ENCODE results near the gene COQ5. TPM values are rescaled to one million over a fixed set of nuclear protein-coding genes. Genes with fewer than 3 reads are reported as not detected.

Gene COQ5
- total and polyA plus RNA-seq, 8 donors: 7.2 to 24.3 (median 12.9) TPM

DNA sequence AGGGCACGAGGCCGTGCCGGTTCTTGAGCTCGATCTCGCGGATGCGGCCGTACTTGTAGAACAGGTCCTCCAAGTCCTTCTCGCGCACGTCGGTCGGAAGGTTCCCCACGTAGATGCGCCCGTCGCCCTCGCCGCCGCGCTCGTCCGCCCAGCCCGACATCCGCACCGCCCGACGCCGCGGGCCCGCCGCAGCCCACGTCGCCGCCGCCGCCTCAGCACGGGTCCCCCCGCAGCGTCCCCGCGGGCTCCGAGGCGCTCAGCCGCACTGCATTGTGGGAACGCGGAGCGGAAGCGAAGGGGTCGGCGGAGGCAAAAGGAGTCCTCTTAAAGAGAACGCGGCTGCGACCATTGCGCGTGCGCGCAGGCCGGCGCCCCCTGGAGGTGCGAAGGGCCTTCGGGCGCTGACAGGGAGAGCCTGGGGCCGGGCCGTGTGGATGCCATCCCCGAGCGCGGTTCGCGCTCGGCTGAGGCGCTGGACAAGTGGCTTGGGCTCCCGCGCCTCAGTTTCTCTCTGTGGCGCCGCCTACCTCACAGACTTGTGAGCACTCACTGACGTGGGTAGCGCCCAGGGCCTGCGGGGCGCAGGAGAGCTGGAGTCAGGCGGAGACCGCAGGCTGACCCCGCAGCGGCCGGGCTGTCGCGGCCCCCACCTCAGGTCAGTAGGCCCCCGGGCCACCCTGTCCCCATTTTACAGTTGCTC is 59.4 kb downstream of the COQ5 start, which contains the start of gene SRSF9:
TSS of gene SRSF9 (minus strand) at position 299 of the 700 bp plus-strand sequence. CDS start at position 160, 139 bp downstream.
- ATAC-seq: peak; percentile 88 to 95 (median 91)
- Histone ChIP-seq H3K9me3 (no peaks in the 10 kb centered on the region), H3K36me3 (peaks cover 4 to 7% (median 5%) of the 10 kb centered on the region in 3 donors), H3K27me3 (no peaks in the 10 kb centered on the region), H3K4me3 (peak within 1 kb of the TSS; percentile 43 to 94 (median 94)), H3K27ac (peak within 1 kb of the TSS; percentile 76 to 89 (median 84)), H3K4me1 (peaks cover 18 to 22% (median 20%) of the 10 kb centered on the region in 3 donors)
- 1% methylated on average over 84 to 88 of the region's 88 CpGs for WGBS, 2 donors
- intact Hi-C loops (cut with DNase I): no loop called here
- peak; percentile 94 to 99 (median 96) for DNase-seq
- FAIRE-seq: no peak
- TF ChIP-seq, protein P1, sequence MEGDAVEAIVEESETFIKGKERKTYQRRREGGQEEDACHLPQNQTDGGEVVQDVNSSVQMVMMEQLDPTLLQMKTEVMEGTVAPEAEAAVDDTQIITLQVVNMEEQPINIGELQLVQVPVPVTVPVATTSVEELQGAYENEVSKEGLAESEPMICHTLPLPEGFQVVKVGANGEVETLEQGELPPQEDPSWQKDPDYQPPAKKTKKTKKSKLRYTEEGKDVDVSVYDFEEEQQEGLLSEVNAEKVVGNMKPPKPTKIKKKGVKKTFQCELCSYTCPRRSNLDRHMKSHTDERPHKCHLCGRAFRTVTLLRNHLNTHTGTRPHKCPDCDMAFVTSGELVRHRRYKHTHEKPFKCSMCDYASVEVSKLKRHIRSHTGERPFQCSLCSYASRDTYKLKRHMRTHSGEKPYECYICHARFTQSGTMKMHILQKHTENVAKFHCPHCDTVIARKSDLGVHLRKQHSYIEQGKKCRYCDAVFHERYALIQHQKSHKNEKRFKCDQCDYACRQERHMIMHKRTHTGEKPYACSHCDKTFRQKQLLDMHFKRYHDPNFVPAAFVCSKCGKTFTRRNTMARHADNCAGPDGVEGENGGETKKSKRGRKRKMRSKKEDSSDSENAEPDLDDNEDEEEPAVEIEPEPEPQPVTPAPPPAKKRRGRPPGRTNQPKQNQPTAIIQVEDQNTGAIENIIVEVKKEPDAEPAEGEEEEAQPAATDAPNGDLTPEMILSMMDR (IDR thresholded peaks at IDR 0.05): peak; percentile 85 to 95 (median 88)

GRCh38 chr12:120468821-120469449 is 60.0 kb downstream of the COQ5 start:
- FAIRE-seq (no peak), DNase-seq (peak in 4 of 6 donors; percentile 41 to 74 (median 60)), ATAC-seq (peak; percentile 9 to 33 (median 26))
- 0 to 1% methylated on average over 38 to 51 of the region's 57 CpGs for WGBS, 2 donors
- Histone ChIP-seq H3K4me3 (peak overlapping the region; percentile 43 to 94 (median 94)), H3K36me3 (peaks cover 5 to 11% (median 9%) of the 10 kb centered on the region in 3 donors), H3K4me1 (peaks cover 18 to 22% (median 20%) of the 10 kb centered on the region in 3 donors), H3K9me3 (no peaks in the 10 kb centered on the region), H3K27me3 (no peaks in the 10 kb centered on the region), H3K27ac (peak overlapping the region; percentile 76 to 89 (median 84))
- TF ChIP-seq, protein P1 (IDR thresholded peaks at IDR 0.05): no peak
- intact Hi-C loops (cut with DNase I): no loop called here

- no peaks in the 10 kb centered on the region for H3K27me3 ChIP-seq
- H3K36me3 ChIP-seq: peaks cover 5 to 17% (median 14%) of the 10 kb centered on the region in 3 donors
- H3K27ac ChIP-seq: peak overlapping the region; percentile 76 to 89 (median 84)
- DNase-seq: peak in 2 of 6 donors; percentile 40 to 49
- no peaks in the 10 kb centered on the region for H3K9me3 ChIP-seq
- FAIRE-seq: no peak
- ATAC-seq: peak; percentile 4 to 26 (median 8)
- TF ChIP-seq, protein P1 (IDR thresholded peaks at IDR 0.05): no peak
- H3K4me3 ChIP-seq: peak overlapping the region; percentile 43 to 94 (median 94)
- H3K4me1 ChIP-seq: peaks cover 18 to 22% (median 20%) of the 10 kb centered on the region in 3 donors
- WGBS, 2 donors: 1% methylated on average over 23 of the region's 23 CpGs
- intact Hi-C loops (cut with DNase I): no loop called here
Measured at GRCh38 chr12:120468325-120468820, 60.6 kb downstream of the COQ5 start.

DNA sequence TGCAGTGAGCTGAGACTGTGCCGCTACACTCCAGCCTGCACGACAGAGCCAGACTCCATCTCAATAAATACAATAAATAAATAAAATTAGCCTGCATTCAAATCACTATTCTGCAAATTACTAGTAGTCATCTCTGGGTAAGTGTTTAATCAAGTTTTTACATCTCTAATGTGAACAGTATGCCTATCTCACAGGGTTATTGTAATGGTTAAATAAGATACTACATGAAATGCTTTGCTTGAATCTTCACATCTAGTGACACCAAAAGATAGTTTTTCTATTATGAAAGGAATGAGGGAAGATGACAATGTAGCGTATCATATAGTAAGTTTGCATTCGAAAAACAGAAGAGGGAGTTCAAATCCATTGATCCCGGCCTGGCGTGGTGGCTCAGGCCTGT is 61.5 kb downstream of the COQ5 start:
- H3K4me1 ChIP-seq: peaks cover 18 to 22% (median 20%) of the 10 kb centered on the region in 3 donors
- H3K36me3 ChIP-seq: peaks cover 8 to 26% (median 24%) of the 10 kb centered on the region in 3 donors
- H3K27ac ChIP-seq: peak overlapping the region in 1 of 4 donors; percentile 14
- FAIRE-seq: no peak
- no peak for DNase-seq
- TF ChIP-seq, protein P1 (IDR thresholded peaks at IDR 0.05): no peak
- ATAC-seq: no peak
- WGBS, 2 donors: 80 to 84% methylated on average over 6 of the region's 6 CpGs
- H3K4me3 ChIP-seq: no peak overlapping the region
- no peaks in the 10 kb centered on the region for H3K27me3 ChIP-seq
- H3K9me3 ChIP-seq: no peaks in the 10 kb centered on the region
- intact Hi-C loops (cut with DNase I): no loop called here
